ENCODE measurements around the gene RPS21. TPM values are rescaled to one million over a fixed set of nuclear protein-coding genes. Genes with fewer than 3 reads are reported as not detected.

The RPS21 gene
- total RNA-seq, 1 experiment from 2014 or later, result 1,761 TPM

- Histone ChIP-seq H3K27ac (ENCODE audit: low read length) (peak overlapping the region; percentile 94), H3K36me3 (ENCODE audit: control insufficient read depth, insufficient read depth, low read length) (no peaks in the 10 kb centered on the region; the same call in 1 of the 2 replicates), H3K4me3 (ENCODE audit: low read depth in 2 of 2, low read length in 2 of 2) (peak overlapping the region; percentile 53 to 89), H3K9me3 (ENCODE audit: control insufficient read depth, insufficient read depth, low read depth, low read length) (no peaks in the 10 kb centered on the region), H3K4me1 (ENCODE audit: control insufficient read depth, insufficient read depth, low read length) (peaks cover 69% of the 10 kb centered on the region), H3K27me3 (ENCODE audit: control insufficient read depth, insufficient read depth, low read length) (no peaks in the 10 kb centered on the region)
- BruUV-seq (replicated peaks), result no TSS peak
- ChIA-PET POLR2A (interaction anchor here (0.6 to 0.7 kb wide), 2 partner anchors 59 to 76 kb away, joined by 3 read pairs; partner anchors contain the start of gene RBBP8NL), CTCF (interaction anchor here (0.7 to 1.4 kb wide), 6 partner anchors 10 to 140 kb away, joined by 3 to 8 read pairs (median 6); partner anchors contain the start of gene ADRM1)
- ATAC-seq (peak; percentile 7; the same call in 1 of the 2 replicates), DNase-seq (ENCODE audit: low read depth, low spot score) (no peak)
- intact Hi-C loops (cut with micrococcal nuclease; ENCODE audit: unreplicated experiment), result no loop called here
- in situ Hi-C loops (cut with HindIII; ENCODE audit: low pct_unique_long_range_greater_than_20kb, low sequenced_read_pairs), result no loop called here
- TF ChIP-seq REST (IDR thresholded peaks at IDR 0.05; ENCODE audit: insufficient read depth in 1 of 2, low read depth in 2 of 2, low read length in 1 of 2) (no peak), CTCF (IDR thresholded peaks at IDR 0.05) (no peak), TCF7L2 (IDR thresholded peaks at IDR 0.05; ENCODE audit: low read depth, low read length) (no peak), POLR2AphosphoS5 (IDR thresholded peaks at IDR 0.05; ENCODE audit: low read depth, low read length) (no peak), SIN3A (IDR thresholded peaks at IDR 0.05; ENCODE audit: borderline replicate concordance, insufficient read depth, low read depth, low read length) (0 out of 2 replicates have a peak, but pooled peaks have one; percentile 20)
Measured at GRCh38 chr20:62368392-62368975, 18.4 kb upstream of the RPS21 start.

- TF ChIP-seq TCF7L2 (IDR thresholded peaks at IDR 0.05; ENCODE audit: low read depth, low read length) (no peak), CTCF (IDR thresholded peaks at IDR 0.05) (peak; percentile 76)
- Histone ChIP-seq H3K4me1 (ENCODE audit: control insufficient read depth, insufficient read depth, low read length) (peaks cover 64% of the 10 kb centered on the region), H3K4me3 (ENCODE audit: low read depth in 2 of 2, low read length in 2 of 2) (peak overlapping the region; percentile 53 to 89), H3K27ac (ENCODE audit: low read length) (peak overlapping the region; percentile 94), H3K36me3 (ENCODE audit: control insufficient read depth, insufficient read depth, low read length) (no peaks in the 10 kb centered on the region; the same call in 1 of the 2 replicates), H3K27me3 (ENCODE audit: control insufficient read depth, insufficient read depth, low read length) (no peaks in the 10 kb centered on the region), H3K9me3 (ENCODE audit: control insufficient read depth, insufficient read depth, low read depth, low read length) (no peaks in the 10 kb centered on the region)
- ChIA-PET CTCF (interaction anchor here (0.7 to 1.4 kb wide), 6 partner anchors 9 to 139 kb away, joined by 3 to 8 read pairs (median 6); partner anchors contain the start of gene ADRM1), POLR2A (interaction anchor here (0.6 to 0.7 kb wide), 3 partner anchors 8 to 112 kb away, joined by 3 to 4 read pairs (median 4); no protein-coding TSS in a partner anchor)
- ATAC-seq (peak; percentile 35), DNase-seq (ENCODE audit: low read depth, low spot score) (no peak)
- in situ Hi-C loops (cut with HindIII; ENCODE audit: low pct_unique_long_range_greater_than_20kb, low sequenced_read_pairs), result no loop called here
- no TSS peak for BruUV-seq (replicated peaks)
- intact Hi-C loops (cut with micrococcal nuclease; ENCODE audit: unreplicated experiment), result no loop called here
Measured at GRCh38 chr20:62368976-62369814, 17.7 kb upstream of the RPS21 start.
